H1 (cell line): ENCODE measurements around the gene ITGB5. TPM values are rescaled to one million over a fixed set of nuclear protein-coding genes. Genes with fewer than 3 reads are reported as not detected.

Experiments used
- CTCF ChIA-PET: fragments of 300-600 bp; sonication (Branson Sonifier 250); formaldehyde crosslinking; loops from one replicate; lab custom pipeline; 2021; ENCODE audit not compliant: partially characterized antibody; lab: Charles Lee
- POLR2A ChIA-PET: fragments of 300-600 bp; sonication (Branson Sonifier 250); formaldehyde crosslinking; loops from one replicate; lab custom pipeline; 2021; ENCODE audit warnings: inconsistent platforms; ENCODE audit not compliant: partially characterized antibody; lab: Charles Lee
- DNase-seq, 2 experiments: peaks; one replicate each; pipeline versions ENCODE4 v3.0.0 to v3.0.0-alpha.2; 2010 to 2022; ENCODE audit warnings: low spot score in 2 of 2, low read depth in 1 of 2, mixed read lengths in 1 of 2
- FAIRE-seq: peaks from 2 replicates; lab custom pipeline; 2011; peaks lifted over from hg19 to GRCh38; lab: Jason Lieb, UNC
- H2AFZ ChIP-seq: 2 replicates; pipeline ENCODE4 v1.8.1; 2012; ENCODE audit warnings: low read length, inconsistent platforms
- H2AK5ac ChIP-seq: 2 replicates; pipeline ENCODE4 v1.6.1; 2013; ENCODE audit warnings: low read depth, low read length
- H2BK120ac ChIP-seq: replicated peaks from 2 replicates; pipeline ENCODE3; 2013; ENCODE audit warnings: low read depth, low read length, inconsistent platforms
- H2BK12ac ChIP-seq: 2 replicates; pipeline ENCODE4 v1.6.1; 2013; ENCODE audit warnings: low read depth, low read length
- H2BK15ac ChIP-seq: 2 replicates; pipeline ENCODE4 v1.6.1; 2013; ENCODE audit warnings: low read length
- H2BK20ac ChIP-seq: 2 replicates; pipeline ENCODE4 v1.6.1; 2013; ENCODE audit warnings: low read length
- H2BK5ac ChIP-seq: 2 replicates; pipeline ENCODE4 v1.6.1; 2013; ENCODE audit warnings: low read depth, low read length
- H3K14ac ChIP-seq: 2 replicates; pipeline ENCODE4 v1.6.1; 2013; ENCODE audit warnings: inconsistent platforms; ENCODE audit not compliant: insufficient read length
- H3K18ac ChIP-seq: 2 replicates; pipeline ENCODE4 v1.6.1; 2013; ENCODE audit warnings: low read length; ENCODE audit errors: extremely low read depth
- H3K23ac ChIP-seq: 2 replicates; pipeline ENCODE4 v1.6.1; 2013; ENCODE audit warnings: inconsistent platforms; ENCODE audit not compliant: insufficient read length
- H3K23me2 ChIP-seq: 2 replicates; pipeline ENCODE4 v1.6.1; 2013; ENCODE audit warnings: low read depth, low read length
- H3K27ac ChIP-seq: 2 replicates; pipeline ENCODE4 v1.6.1; 2011; ENCODE audit warnings: low read depth, low read length, inconsistent platforms
- H3K27me3 ChIP-seq, 4 experiments: replicated peaks in 1 of 4; 1 replicate in 1 of 4; 2 replicates in 3 of 4; pipeline versions ENCODE4 v1.6.1 to v1.8.1; 2011 to 2013; ENCODE audit warnings: low read length in 3 of 4, mild to moderate bottlenecking in 3 of 4, inconsistent platforms in 2 of 4, mixed read lengths in 2 of 4, moderate library complexity in 1 of 4; ENCODE audit not compliant: control insufficient read depth in 3 of 4, insufficient read depth in 3 of 4; ENCODE audit errors: extremely low read depth in 1 of 4
- H3K36me3 ChIP-seq, 4 experiments: 2 replicates each; pipeline versions ENCODE4 v1.6.1 to v1.8.1; 2011 to 2013; ENCODE audit warnings: mild to moderate bottlenecking in 4 of 4, low read length in 3 of 4, moderate library complexity in 2 of 4, control low read depth in 1 of 4, inconsistent platforms in 1 of 4; ENCODE audit not compliant: insufficient read depth in 4 of 4, control insufficient read depth in 2 of 4
- H3K4ac ChIP-seq: replicated peaks from 2 replicates; pipeline ENCODE3; 2013; ENCODE audit warnings: low read length, low read depth, mixed read lengths, inconsistent platforms; ENCODE audit not compliant: insufficient read length
- H3K4me1 ChIP-seq, 4 experiments: replicated peaks in 1 of 4; 1 replicate in 1 of 4; 2 replicates in 3 of 4; pipeline versions ENCODE4 v1.6.1 to v1.8.1; 2011 to 2013; ENCODE audit warnings: low read length in 3 of 4, inconsistent platforms in 2 of 4, mixed read lengths in 1 of 4; ENCODE audit not compliant: insufficient read depth in 4 of 4, control insufficient read depth in 3 of 4
- H3K4me2 ChIP-seq, 2 experiments: 2 replicates each; pipeline versions ENCODE4 v1.6.1 to v1.8.1; 2011 to 2013; ENCODE audit warnings: low read depth in 2 of 2, low read length in 2 of 2, control low read depth in 1 of 2, inconsistent platforms in 1 of 2, mild to moderate bottlenecking in 1 of 2; ENCODE audit not compliant: insufficient read depth in 1 of 2
- H3K4me3 ChIP-seq, 4 experiments: fragments of 200-600, 300-600 bp in 1 of 4; sonication (generic), shearing (Covaris generic), sonication (Bioruptor Twin) in 1 of 4; 2 replicates each; pipeline versions ENCODE4 v1.5.1 to v1.8.1; 2011 to 2016; ENCODE audit warnings: low read length in 4 of 4, low read depth in 3 of 4, control low read depth in 2 of 4, inconsistent platforms in 2 of 4, mild to moderate bottlenecking in 2 of 4, mixed read lengths in 1 of 4, moderate library complexity in 1 of 4; ENCODE audit not compliant: insufficient read depth in 2 of 4; ENCODE audit errors: extremely low read depth in 1 of 4
- H3K56ac ChIP-seq: replicated peaks from 2 replicates; pipeline ENCODE3; 2013; ENCODE audit warnings: low read depth, mild to moderate bottlenecking, mixed read lengths, low read length, inconsistent platforms; ENCODE audit not compliant: insufficient read length
- H3K79me1 ChIP-seq: 2 replicates; pipeline ENCODE4 v1.6.1; 2013; ENCODE audit warnings: low read depth, low read length, control low read depth
- H3K79me2 ChIP-seq, 2 experiments: 2 replicates each; pipeline versions ENCODE4 v1.6.1 to v1.8.1; 2012 to 2013; ENCODE audit warnings: low read length in 2 of 2, mild to moderate bottlenecking in 2 of 2, inconsistent platforms in 1 of 2; ENCODE audit not compliant: insufficient read depth in 2 of 2, control insufficient read depth in 1 of 2
- H3K9ac ChIP-seq, 4 experiments: replicated peaks in 1 of 4; 1 replicate in 1 of 4; 2 replicates in 3 of 4; pipeline versions ENCODE4 v1.6.1 to v1.8.1; 2011 to 2013; ENCODE audit warnings: low read depth in 3 of 4, low read length in 3 of 4, control low read depth in 2 of 4, mild to moderate bottlenecking in 2 of 4, moderate library complexity in 2 of 4, inconsistent platforms in 1 of 4; ENCODE audit errors: extremely low read depth in 1 of 4
- H3K9me3 ChIP-seq, 2 experiments: 2 replicates each; pipeline versions ENCODE4 v1.6.1 to v1.8.1; 2012 to 2013; ENCODE audit warnings: mild to moderate bottlenecking in 2 of 2, moderate library complexity in 2 of 2, control low read depth in 1 of 2, inconsistent platforms in 1 of 2, low read depth in 1 of 2, low read length in 1 of 2, mixed read lengths in 1 of 2; ENCODE audit not compliant: insufficient read depth in 2 of 2
- H4K20me1 ChIP-seq, 2 experiments: replicated peaks in 1 of 2; 2 replicates each; pipeline versions ENCODE3 to v1.8.1; 2011 to 2013; ENCODE audit warnings: inconsistent platforms in 2 of 2, low read length in 2 of 2, mild to moderate bottlenecking in 1 of 2; ENCODE audit not compliant: insufficient read depth in 2 of 2, control insufficient read depth in 1 of 2
- H4K5ac ChIP-seq: 2 replicates; pipeline ENCODE4 v1.6.1; 2013; ENCODE audit warnings: low read length, low read depth, mixed read lengths, inconsistent platforms; ENCODE audit not compliant: insufficient read length
- H4K8ac ChIP-seq: 2 replicates; pipeline ENCODE4 v1.8.0; 2013; ENCODE audit warnings: mild to moderate bottlenecking, moderate library complexity, low read length, inconsistent platforms; ENCODE audit not compliant: insufficient read depth; ENCODE audit errors: extremely low read depth
- H4K91ac ChIP-seq: replicated peaks from 2 replicates; pipeline ENCODE3; 2013; ENCODE audit warnings: low read length, mixed read lengths, inconsistent platforms; ENCODE audit not compliant: insufficient read length
- BACH1 ChIP-seq: IDR thresholded peaks from 2 replicates; pipeline ENCODE4 v1.6.1; 2012; ENCODE audit warnings: low read length, improper control_type of control experiment
- CEBPB ChIP-seq: IDR thresholded peaks from 2 replicates; pipeline ENCODE4 v1.6.1; 2012; ENCODE audit warnings: low read depth, low read length
- CTBP2 ChIP-seq: IDR thresholded peaks from 2 replicates; pipeline ENCODE4 v1.7.0; 2011; ENCODE audit warnings: borderline replicate concordance, mild to moderate bottlenecking, moderate library complexity, mixed read lengths, low read length; ENCODE audit not compliant: insufficient read depth, insufficient read length
- JUN ChIP-seq: IDR thresholded peaks from 2 replicates; pipeline ENCODE4 v1.6.1; 2011; ENCODE audit warnings: low read depth, mild to moderate bottlenecking, improper control_type of control experiment, low read length
- KDM4A ChIP-seq: IDR thresholded peaks from one replicate; pipeline ENCODE4 v1.7.1; 2012; ENCODE audit warnings: low read depth, mild to moderate bottlenecking, moderate library complexity, low read length, inconsistent platforms; ENCODE audit not compliant: severe bottlenecking
- MAFK ChIP-seq: IDR thresholded peaks from 2 replicates; pipeline ENCODE4 v1.6.1; 2012; ENCODE audit warnings: low read depth, mild to moderate bottlenecking, improper control_type of control experiment, low read length
- NANOG ChIP-seq: IDR thresholded peaks from 2 replicates; pipeline ENCODE4 v1.6.1; 2011; ENCODE audit warnings: low read length, low read depth, mild to moderate bottlenecking, inconsistent platforms; ENCODE audit not compliant: insufficient read depth, poor library complexity, severe bottlenecking
- RAD21 ChIP-seq, 2 experiments: IDR thresholded peaks in 1 of 2; conservative IDR thresholded peaks in 1 of 2; 2 replicates each; pipeline ENCODE4 v1.6.1; 2011; ENCODE audit warnings: low read depth in 2 of 2, low read length in 2 of 2, improper control_type of control experiment in 1 of 2, inconsistent platforms in 1 of 2, mild to moderate bottlenecking in 1 of 2, moderate library complexity in 1 of 2
- RXRA ChIP-seq: IDR thresholded peaks from 2 replicates; pipeline ENCODE4 v1.6.1; 2011; ENCODE audit warnings: low read depth, mild to moderate bottlenecking, low read length, moderate library complexity; ENCODE audit not compliant: insufficient read depth
- SIRT6 ChIP-seq: IDR thresholded peaks from one replicate; pipeline ENCODE4 v1.7.1; 2012; ENCODE audit warnings: low read length, inconsistent platforms
- SRF ChIP-seq: IDR thresholded peaks from 2 replicates; pipeline ENCODE4 v1.6.1; 2011; ENCODE audit warnings: mild to moderate bottlenecking, low read depth, low read length, moderate library complexity
- TEAD4 ChIP-seq: IDR thresholded peaks from 2 replicates; pipeline ENCODE4 v1.6.1; 2012; ENCODE audit warnings: low read depth, low read length, inconsistent platforms, mixed read lengths
- polyA plus RNA-seq, 7 experiments: library from polyadenylated mRNA; depleted of rRNA in 3 of 7; stranded (reverse) in 5 of 7; unstranded in 2 of 7; fragments of >200 nt in 5 of 7; fragments of 200-250 nt in 2 of 7; gene quantifications; 1 replicate in 5 of 7; 2 replicates in 1 of 7; 4 replicates in 1 of 7; pipeline versions ENCODE4 v1.2.1 to v1.2.3, GENCODE V29; 2011 to 2013; ENCODE audit warnings: missing spikeins in 2 of 7, mixed read lengths in 2 of 7
- total RNA-seq: library from RNA; stranded (reverse); fragmentation: NEBNext Ultra II Directional; extraction: Animal tissue kit (Norgen Biotek cat#: 25700); gene quantifications from 2 replicates; pipeline ENCODE4 v1.2.1, GENCODE V29; 2021
- TF ChIP-seq, protein P1 (sequence below): IDR thresholded peaks from 2 replicates; pipeline ENCODE4 v1.6.1; 2011; ENCODE audit warnings: low read length, improper control_type of control experiment

The ITGB5 gene
- total and polyA plus RNA-seq, 2 of the 8 experiments (the other 6 are each of a cell fraction or from before 2014, with no cell fraction given) = 101 to 268 TPM

DNA sequence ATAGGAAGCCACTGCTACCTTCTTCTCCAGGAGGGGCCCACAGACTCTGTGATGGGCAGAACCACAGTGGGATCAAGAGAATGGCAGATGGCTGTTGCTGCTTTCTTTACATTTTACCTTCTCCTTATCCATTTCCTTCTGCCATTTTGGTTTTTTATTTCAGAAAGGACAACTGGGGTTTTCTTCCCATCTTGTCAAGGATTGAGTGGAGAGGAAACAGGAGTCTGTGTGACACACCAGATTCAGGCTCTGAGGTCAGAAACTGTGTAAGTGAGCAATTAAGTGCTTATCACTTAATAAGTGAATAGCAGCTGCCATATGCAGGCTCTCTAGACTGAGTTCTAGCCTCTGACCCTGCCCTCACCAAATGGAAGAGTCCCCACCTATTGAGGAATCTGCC lies 47.3 kb downstream of the ITGB5 start:
- Histone ChIP-seq H3K4ac (no peak overlapping the region), H4K5ac (no peak overlapping the region), H4K20me1 (no peaks in the 10 kb centered on the region), H2BK20ac (no peak overlapping the region), H3K4me1 (peaks cover 8 to 13% (median 10%) of the 10 kb centered on the region in 4 experiments), H3K79me1 (no peaks in the 10 kb centered on the region; the same call in 1 of the 2 replicates), H3K9me3 (no peaks in the 10 kb centered on the region), H2AFZ (no peak overlapping the region), H2BK120ac (no peak overlapping the region), H3K4me3 (no peak overlapping the region), H3K14ac (no peak overlapping the region), H2AK5ac (no peak overlapping the region), H3K18ac (no peak overlapping the region), H3K4me2 (no peak overlapping the region), H2BK12ac (no peak overlapping the region), H3K23ac (no peak overlapping the region), H2BK5ac (no peak overlapping the region), H3K27me3 (no peaks in the 10 kb centered on the region; a peak in 1 of 7 replicates), H3K9ac (no peak overlapping the region), H4K8ac (no peak overlapping the region), H3K56ac (no peak overlapping the region), H2BK15ac (no peak overlapping the region), H3K79me2 (no peaks in the 10 kb centered on the region), H3K23me2 (no peaks in the 10 kb centered on the region), H3K27ac (no peak overlapping the region), H4K91ac (no peak overlapping the region), H3K36me3 (peaks cover 0 to 17% (median 1%) of the 10 kb centered on the region in 4 experiments; a peak in 4 of 8 replicates)
- ChIA-PET POLR2A (interaction anchor here (1.7 kb wide), 1 partner anchor 11 kb away, joined by 5 read pairs; no protein-coding TSS in a partner anchor), CTCF (no interaction called here)
- DNase-seq = no peak
- FAIRE-seq = no peak
- no peak for TF ChIP-seq CTBP2
- TF ChIP-seq, protein P1, sequence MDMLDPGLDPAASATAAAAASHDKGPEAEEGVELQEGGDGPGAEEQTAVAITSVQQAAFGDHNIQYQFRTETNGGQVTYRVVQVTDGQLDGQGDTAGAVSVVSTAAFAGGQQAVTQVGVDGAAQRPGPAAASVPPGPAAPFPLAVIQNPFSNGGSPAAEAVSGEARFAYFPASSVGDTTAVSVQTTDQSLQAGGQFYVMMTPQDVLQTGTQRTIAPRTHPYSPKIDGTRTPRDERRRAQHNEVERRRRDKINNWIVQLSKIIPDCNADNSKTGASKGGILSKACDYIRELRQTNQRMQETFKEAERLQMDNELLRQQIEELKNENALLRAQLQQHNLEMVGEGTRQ = no peak
- no peak for TF ChIP-seq TEAD4
- no peak for TF ChIP-seq RXRA
- no peak for TF ChIP-seq SIRT6
- TF ChIP-seq NANOG = no peak
- no peak for TF ChIP-seq RAD21 (IDR thresholded peaks at IDR 0.05 in 1 of 2, conservative IDR thresholded peaks at IDR 0.05 in 1 of 2; ENCODE audit: low read depth in 2 of 2, low read length in 2 of 2)
- TF ChIP-seq SRF = no peak
- TF ChIP-seq KDM4A = no peak
- TF ChIP-seq JUN = no peak
- no peak for TF ChIP-seq MAFK
- TF ChIP-seq BACH1 = no peak
- TF ChIP-seq CEBPB = no peak
